ENCODE measurements around the gene ZSCAN2. TPM values are rescaled to one million over a fixed set of nuclear protein-coding genes. Genes with fewer than 3 reads are reported as not detected.

Gene ZSCAN2
- total RNA-seq, 2 donors from 2014 or later = 23.6 to 31.3 TPM

DNA sequence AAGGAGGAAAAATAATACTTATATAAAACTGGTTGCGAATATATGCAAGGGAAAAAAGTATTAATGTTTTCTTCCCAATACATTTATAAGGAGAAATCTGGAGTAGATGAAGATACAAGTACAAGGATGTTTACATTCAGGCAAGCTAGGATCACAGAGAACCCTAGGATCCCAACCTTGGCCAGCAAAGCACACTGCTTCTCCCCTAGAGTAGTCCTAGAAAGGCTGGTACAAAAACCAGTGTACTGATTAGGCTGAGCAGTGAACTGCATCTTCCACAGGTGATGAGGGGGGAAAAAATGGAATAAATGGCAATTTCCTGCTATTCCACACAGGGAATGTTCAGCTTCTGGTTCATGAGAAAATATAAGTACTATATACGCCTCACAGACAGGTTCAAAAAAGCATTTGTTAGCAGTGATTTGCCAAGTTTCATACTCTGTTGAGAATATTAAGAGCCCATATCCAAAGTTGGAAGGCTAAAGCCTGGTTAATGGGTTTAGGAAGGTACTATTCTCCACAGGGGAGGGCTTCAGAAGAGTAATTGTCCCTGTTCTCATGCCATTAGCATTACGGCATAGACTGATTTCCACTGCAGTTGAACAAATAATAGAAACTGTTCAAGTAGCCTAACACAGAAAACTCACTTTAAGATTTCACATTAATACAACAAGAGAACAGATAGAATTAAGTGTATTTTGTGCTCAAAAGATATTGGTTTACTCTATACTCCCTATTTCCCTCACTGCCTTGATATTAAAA lies 67.6 kb downstream of the ZSCAN2 start:
- Mint-ChIP-seq H3K27ac (no peak overlapping the region), H3K4me3 (no peak overlapping the region), H3K9me3 (peaks cover 4% of the 10 kb centered on the region), H3K27me3 (ENCODE audit: insufficient read depth) (no peaks in the 10 kb centered on the region), H3K4me1 (no peaks in the 10 kb centered on the region), H3K36me3 (ENCODE audit: low read depth) (peaks cover 60% of the 10 kb centered on the region)
- DNase-seq = no peak
- Histone ChIP-seq H3K4me3 (ENCODE audit: low read length) (no peak overlapping the region), H3K4me1 (ENCODE audit: control insufficient read depth, insufficient read depth, low read length) (no peaks in the 10 kb centered on the region), H3K36me3 (ENCODE audit: control insufficient read depth, insufficient read depth, low read length) (peaks cover 79% of the 10 kb centered on the region), H3K9me3 (ENCODE audit: control insufficient read depth, low read length) (no peaks in the 10 kb centered on the region), H3K9ac (ENCODE audit: extremely low read depth, low read length, poor library complexity, severe bottlenecking) (no peak overlapping the region), H3K27ac (ENCODE audit: low read depth, low read length) (no peak overlapping the region), H3K27me3 (ENCODE audit: control insufficient read depth, insufficient read depth, low read length, poor library complexity, severe bottlenecking) (no peaks in the 10 kb centered on the region)
- TF ChIP-seq, protein P1, sequence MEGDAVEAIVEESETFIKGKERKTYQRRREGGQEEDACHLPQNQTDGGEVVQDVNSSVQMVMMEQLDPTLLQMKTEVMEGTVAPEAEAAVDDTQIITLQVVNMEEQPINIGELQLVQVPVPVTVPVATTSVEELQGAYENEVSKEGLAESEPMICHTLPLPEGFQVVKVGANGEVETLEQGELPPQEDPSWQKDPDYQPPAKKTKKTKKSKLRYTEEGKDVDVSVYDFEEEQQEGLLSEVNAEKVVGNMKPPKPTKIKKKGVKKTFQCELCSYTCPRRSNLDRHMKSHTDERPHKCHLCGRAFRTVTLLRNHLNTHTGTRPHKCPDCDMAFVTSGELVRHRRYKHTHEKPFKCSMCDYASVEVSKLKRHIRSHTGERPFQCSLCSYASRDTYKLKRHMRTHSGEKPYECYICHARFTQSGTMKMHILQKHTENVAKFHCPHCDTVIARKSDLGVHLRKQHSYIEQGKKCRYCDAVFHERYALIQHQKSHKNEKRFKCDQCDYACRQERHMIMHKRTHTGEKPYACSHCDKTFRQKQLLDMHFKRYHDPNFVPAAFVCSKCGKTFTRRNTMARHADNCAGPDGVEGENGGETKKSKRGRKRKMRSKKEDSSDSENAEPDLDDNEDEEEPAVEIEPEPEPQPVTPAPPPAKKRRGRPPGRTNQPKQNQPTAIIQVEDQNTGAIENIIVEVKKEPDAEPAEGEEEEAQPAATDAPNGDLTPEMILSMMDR (conservative IDR thresholded peaks at IDR 0.05) = no peak
- WGBS, 2 experiments (ENCODE audit: insufficient coverage in 1 of 2, insufficient read length in 1 of 2) = 93 to 95% methylated on average over 2 to 3 of the region's 3 CpGs

DNA sequence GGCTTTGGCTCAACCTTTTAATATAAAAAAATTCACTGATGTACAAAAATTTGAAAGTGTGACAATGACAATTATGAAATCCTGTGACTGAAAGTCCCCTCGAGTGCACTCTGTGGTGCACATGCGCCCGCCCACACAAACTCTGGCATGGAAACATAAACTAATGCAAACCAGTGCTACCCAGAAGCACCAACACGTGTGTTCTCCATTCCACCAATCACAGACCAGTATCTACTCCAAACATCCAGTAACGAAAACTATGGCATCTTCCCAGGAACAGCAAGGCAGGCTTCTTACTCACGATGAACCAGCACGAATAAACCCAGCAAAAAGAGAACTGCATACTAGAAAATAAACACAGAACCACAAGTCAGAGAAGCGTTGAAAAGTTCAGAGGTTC lies 68.9 kb downstream of the ZSCAN2 start:
- H3K27me3 ChIP-seq (ENCODE audit: control insufficient read depth, insufficient read depth, low read length, poor library complexity, severe bottlenecking) = no peaks in the 10 kb centered on the region
- Mint-ChIP-seq H3K36me3 (ENCODE audit: low read depth) (peaks cover 65% of the 10 kb centered on the region), H3K27ac (no peak overlapping the region), H3K4me3 (no peak overlapping the region), H3K9me3 (peaks cover 6% of the 10 kb centered on the region), H3K4me1 (no peaks in the 10 kb centered on the region), H3K27me3 (ENCODE audit: insufficient read depth) (no peaks in the 10 kb centered on the region)
- 85 to 96% methylated on average over 3 to 8 of the region's 8 CpGs for WGBS, 2 experiments (ENCODE audit: insufficient coverage in 1 of 2, insufficient read length in 1 of 2)
- no peak overlapping the region for H3K9ac ChIP-seq (ENCODE audit: extremely low read depth, low read length, poor library complexity, severe bottlenecking)
- DNase-seq = no peak
- H3K36me3 ChIP-seq (ENCODE audit: control insufficient read depth, insufficient read depth, low read length) = peaks cover 79% of the 10 kb centered on the region
- no peak overlapping the region for H3K27ac ChIP-seq (ENCODE audit: low read depth, low read length)
- H3K4me3 ChIP-seq (ENCODE audit: low read length) = no peak overlapping the region
- H3K9me3 ChIP-seq (ENCODE audit: control insufficient read depth, low read length) = no peaks in the 10 kb centered on the region
- H3K4me1 ChIP-seq (ENCODE audit: control insufficient read depth, insufficient read depth, low read length) = no peaks in the 10 kb centered on the region
- TF ChIP-seq, protein P1 (conservative IDR thresholded peaks at IDR 0.05) = no peak

DNA sequence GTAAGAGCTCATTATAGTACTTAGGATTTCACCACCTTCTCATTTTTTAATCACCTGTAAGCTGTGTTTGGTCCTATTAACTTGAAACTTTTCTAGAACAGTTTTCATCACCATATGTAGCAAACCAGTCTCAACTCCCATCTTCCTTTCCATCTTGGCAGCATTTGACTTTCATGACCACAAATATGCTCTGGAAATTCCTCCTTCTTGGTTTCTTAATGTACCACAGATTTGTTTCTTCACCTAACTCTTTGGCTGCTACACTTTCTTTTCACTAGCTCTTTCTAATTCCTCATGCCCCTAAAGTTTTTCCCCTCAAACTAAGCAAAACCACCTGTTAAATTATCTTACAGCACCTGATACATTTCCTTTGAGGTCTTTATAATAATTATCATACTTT lies 70.4 kb downstream of the ZSCAN2 start:
- H3K36me3 Mint-ChIP-seq (ENCODE audit: low read depth) = peaks cover 66% of the 10 kb centered on the region

More for the DNA sequence above, 70.4 kb downstream of the ZSCAN2 start:
- Mint-ChIP-seq H3K9me3 (peaks cover 6% of the 10 kb centered on the region), H3K27ac (no peak overlapping the region), H3K27me3 (ENCODE audit: insufficient read depth) (no peaks in the 10 kb centered on the region), H3K4me1 (peaks cover 4% of the 10 kb centered on the region), H3K4me3 (no peak overlapping the region)
- no peak overlapping the region for H3K4me3 ChIP-seq (ENCODE audit: low read length)
- DNase-seq = no peak
- no peak overlapping the region for H3K27ac ChIP-seq (ENCODE audit: low read depth, low read length)
- no peaks in the 10 kb centered on the region for H3K9me3 ChIP-seq (ENCODE audit: control insufficient read depth, low read length)
- no peaks in the 10 kb centered on the region for H3K4me1 ChIP-seq (ENCODE audit: control insufficient read depth, insufficient read depth, low read length)
- H3K27me3 ChIP-seq (ENCODE audit: control insufficient read depth, insufficient read depth, low read length, poor library complexity, severe bottlenecking) = no peaks in the 10 kb centered on the region
- TF ChIP-seq, protein P1 (conservative IDR thresholded peaks at IDR 0.05) = no peak
- no peak overlapping the region for H3K9ac ChIP-seq (ENCODE audit: extremely low read depth, low read length, poor library complexity, severe bottlenecking)
- peaks cover 75% of the 10 kb centered on the region for H3K36me3 ChIP-seq (ENCODE audit: control insufficient read depth, insufficient read depth, low read length)

Other genes starting within 250 kb of the ZSCAN2 start
- 10 to 100 TPM; 44.1 to 46.8 TPM for gene WDR73, start 53.3 kb downstream of the ZSCAN2 start, total RNA-seq
- 1 to 10 TPM; 5.3 to 7.3 TPM for gene NMB, start 57.2 kb downstream of the ZSCAN2 start, total RNA-seq
- gene SEC11A, start 115.1 kb downstream of the ZSCAN2 start, total RNA-seq = 100 to 1,000 TPM; 192 to 197 TPM
- 10 to 100 TPM; 33.3 to 35.2 TPM for gene ZNF592, start 147.6 kb downstream of the ZSCAN2 start, total RNA-seq
- 10 to 100 TPM; 57.8 to 94.1 TPM for gene ALPK3, start 216.3 kb downstream of the ZSCAN2 start, total RNA-seq